CD4-positive, alpha-beta T cell treated with Interleukin-10 for 1 hour (primary cell): ENCODE measurements around the gene DOCK8.

ENCODE experiments used
- DNase-seq: peaks from one replicate; pipeline ENCODE4 v3.0.0-alpha.2; 2020

DOCK8 gene

GRCh38 chr9:270657-271237 lies 56.1 kb downstream of the DOCK8 start:
- DNase-seq: peak; percentile 30

- DNase-seq: peak; percentile 89
Measured at GRCh38 chr9:272251-273213, 57.9 kb downstream of the DOCK8 start.

GRCh38 chr9:274406-274805 lies 59.7 kb downstream of the DOCK8 start:
- peak; percentile 39 for DNase-seq

- peak; percentile 68 for DNase-seq
Measured at GRCh38 chr9:277601-278295, 63.1 kb downstream of the DOCK8 start.

- DNase-seq: peak; percentile 66
Measured at GRCh38 chr9:278651-279050, 64.0 kb downstream of the DOCK8 start.

- DNase-seq: peak; percentile 18
Measured at GRCh38 chr9:279674-280073, 65.0 kb downstream of the DOCK8 start.

- DNase-seq: peak; percentile 44
Measured at GRCh38 chr9:281741-282645, 67.3 kb downstream of the DOCK8 start.

GRCh38 chr9:286071-286740 lies 71.5 kb downstream of the DOCK8 start:
- no peak for DNase-seq

GRCh38 chr9:289121-289520 lies 74.5 kb downstream of the DOCK8 start:
- DNase-seq: no peak

- no peak for DNase-seq
Measured at GRCh38 chr9:292915-293314, 78.2 kb downstream of the DOCK8 start.

GRCh38 chr9:295576-295975 lies 80.9 kb downstream of the DOCK8 start:
- DNase-seq: no peak

GRCh38 chr9:296411-296810 lies 81.7 kb downstream of the DOCK8 start:
- DNase-seq: no peak

- DNase-seq: peak; percentile 37
Measured at GRCh38 chr9:297104-297972, 82.7 kb downstream of the DOCK8 start.

GRCh38 chr9:303502-303901 lies 88.8 kb downstream of the DOCK8 start:
- DNase-seq: no peak

- DNase-seq: no peak
Measured at GRCh38 chr9:304106-304505, 89.4 kb downstream of the DOCK8 start.

GRCh38 chr9:304519-305185 lies 90.0 kb downstream of the DOCK8 start:
- peak; percentile 36 for DNase-seq

GRCh38 chr9:306907-307306 lies 92.2 kb downstream of the DOCK8 start:
- peak; percentile 74 for DNase-seq

GRCh38 chr9:311841-312240 lies 97.2 kb downstream of the DOCK8 start:
- DNase-seq: no peak

- no peak for DNase-seq
Measured at GRCh38 chr9:312596-313320, 98.1 kb downstream of the DOCK8 start.
